8988T (cell line): Measurements from ENCODE around the gene ETFDH.
"Not testable (repeated sequence)": the region's sequence is repeated elsewhere in the genome, so short reads cannot be mapped to it uniquely, and the experiment has no call there.

ENCODE experiments used
- DNase-seq: peaks from one replicate; pipeline ENCODE4 v3.0.0; 2011

The ETFDH gene

DNA sequence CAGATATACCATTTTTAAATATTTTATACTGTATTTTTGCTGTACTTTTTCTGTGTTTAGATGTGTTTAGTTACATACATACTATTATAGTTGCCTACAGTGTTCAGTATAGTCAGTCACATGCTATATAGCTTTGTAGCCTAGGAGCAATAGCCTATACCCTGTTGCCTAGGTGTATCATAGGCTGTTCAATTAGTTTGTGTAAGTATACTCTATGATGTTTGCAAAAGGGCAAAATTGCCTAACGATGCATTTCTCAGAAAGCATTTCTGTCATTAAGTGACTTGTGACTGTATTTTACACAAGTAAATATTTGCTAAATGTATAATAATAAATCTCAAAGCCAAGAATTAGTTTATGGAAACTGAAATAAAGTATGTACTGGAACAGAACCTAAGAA, 9.5 kb downstream of the ETFDH start:
- DNase-seq: no peak

DNA sequence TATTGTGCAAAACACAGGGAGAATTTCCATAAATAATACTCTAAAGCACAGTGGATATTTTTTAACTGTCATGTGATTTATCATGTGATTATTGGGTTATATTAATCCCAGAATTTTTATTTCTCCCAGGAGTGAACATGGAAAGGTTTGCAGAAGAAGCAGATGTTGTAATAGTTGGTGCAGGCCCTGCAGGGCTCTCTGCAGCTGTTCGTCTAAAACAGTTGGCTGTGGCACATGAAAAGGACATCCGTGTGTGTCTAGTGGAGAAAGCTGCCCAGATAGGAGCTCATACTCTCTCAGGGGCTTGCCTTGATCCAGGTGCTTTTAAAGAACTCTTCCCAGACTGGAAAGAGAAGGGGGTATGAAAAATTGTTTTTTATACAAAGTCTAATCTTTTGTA, 10.0 kb downstream of the ETFDH start:
- no peak for DNase-seq

DNA sequence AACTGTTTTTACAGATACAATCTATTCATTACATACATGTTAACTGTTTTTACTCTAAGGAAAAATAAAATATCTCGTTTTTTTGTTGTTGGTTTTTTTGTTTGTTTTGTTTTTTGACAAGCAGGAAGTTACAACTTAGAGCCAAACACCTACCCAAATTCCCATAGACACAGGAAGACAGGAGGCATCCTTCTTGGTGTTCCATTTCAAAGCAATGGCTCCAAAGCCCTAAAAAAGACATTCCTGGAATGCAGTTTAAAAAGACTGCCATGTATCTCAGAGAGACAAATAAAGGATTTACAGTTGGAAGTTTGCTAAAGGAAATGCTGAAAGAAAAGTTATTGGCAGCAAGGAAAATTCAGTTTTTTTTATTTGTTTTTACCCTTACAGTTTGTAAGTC, 16.7 kb downstream of the ETFDH start:
- no peak for DNase-seq

DNA sequence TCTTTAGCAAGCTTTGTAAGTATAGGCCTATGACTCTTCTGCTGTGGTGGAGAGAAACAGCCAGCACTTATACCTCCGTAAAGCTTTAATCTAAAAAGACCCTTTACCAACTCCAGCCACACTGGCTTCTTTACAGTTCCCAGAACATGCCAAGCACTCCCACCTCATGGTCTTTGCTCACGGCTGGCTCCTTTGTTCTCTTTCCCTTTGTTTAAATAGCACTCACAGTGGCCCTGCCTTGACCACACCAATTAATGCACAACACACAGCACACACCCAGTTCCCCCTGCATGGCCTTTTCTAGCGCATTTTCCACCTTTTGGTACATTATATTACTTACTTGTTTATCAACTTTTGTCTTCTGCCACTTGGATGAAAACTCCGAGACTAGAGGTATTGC, 32.2 kb downstream of the ETFDH start:
- DNase-seq: no peak

DNA sequence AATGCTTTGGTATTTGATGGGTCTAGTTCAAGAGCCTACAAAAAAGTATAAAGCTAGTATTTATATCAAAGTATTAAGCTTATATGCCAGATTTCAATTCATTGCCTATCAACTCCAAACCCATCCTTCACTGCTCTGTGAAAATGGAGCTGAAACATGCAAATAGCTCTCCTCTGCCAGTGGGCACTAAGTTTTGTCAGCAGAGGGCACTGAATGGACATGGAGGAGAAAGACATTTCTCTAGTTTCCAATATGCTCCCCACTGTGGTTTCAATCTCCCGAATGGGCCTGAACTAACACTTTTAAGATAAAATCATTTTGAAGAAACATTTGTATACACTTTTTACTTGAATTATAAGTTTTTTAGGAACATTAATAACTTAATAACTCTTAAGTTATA, 38.7 kb downstream of the ETFDH start:
- DNase-seq: no peak

DNA sequence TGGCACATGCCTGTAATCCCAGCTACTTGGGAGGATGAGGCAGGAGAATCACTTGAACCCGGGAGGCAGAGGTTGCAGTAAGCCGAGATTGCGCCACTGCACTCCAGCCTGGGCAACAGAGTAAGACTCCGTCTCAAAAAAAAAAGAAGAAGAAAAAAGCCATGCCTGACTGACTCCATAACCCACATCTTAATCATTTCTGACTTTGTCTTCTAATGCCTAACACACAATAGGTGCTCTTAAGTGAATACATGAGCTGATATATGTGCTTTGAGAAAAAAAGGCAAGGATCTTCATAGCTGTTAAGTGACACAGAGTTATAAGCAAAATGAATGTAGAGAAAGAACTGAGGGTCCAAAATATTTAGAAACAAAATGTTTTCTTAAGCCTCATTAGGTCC, 40.5 kb downstream of the ETFDH start:
- not testable (repeated sequence) for DNase-seq

DNA sequence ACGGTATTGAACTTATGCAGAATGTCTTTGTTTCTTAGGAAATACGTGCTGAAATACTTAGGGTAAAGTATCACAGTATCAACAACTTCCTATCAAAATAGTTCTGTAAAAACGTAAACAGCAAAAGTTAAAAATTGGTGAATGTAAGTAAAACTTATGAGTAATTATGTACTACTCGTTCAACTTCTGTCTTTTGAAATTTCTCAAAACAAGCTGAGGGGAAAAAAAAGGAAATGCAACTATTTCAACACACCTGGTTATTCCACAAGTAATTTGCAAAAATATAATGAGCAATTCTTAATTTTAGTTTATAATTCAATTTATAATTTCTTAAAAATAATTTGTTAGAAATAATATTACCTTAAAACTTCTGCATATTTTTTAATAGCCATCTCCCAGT, 42.8 kb downstream of the ETFDH start:
- DNase-seq: no peak

DNA sequence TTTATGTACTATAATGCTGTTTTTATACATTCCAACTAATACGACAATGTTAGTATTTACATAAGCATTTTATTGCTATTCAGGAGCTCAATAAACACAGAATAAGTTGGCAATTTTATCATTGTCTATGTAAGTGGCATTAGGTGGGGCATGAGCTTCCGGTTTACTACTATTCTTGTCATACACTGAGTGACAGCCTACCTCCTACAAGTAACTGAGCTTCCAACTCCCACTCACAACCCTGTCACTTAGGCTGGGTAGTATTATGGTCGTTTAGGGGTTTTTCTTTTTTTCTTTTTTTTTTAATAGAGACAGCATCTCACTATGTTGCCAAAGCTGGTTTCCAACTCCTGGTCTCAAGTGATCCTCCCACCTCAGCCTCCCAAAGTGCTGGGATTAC, 43.7 kb downstream of the ETFDH start:
- no peak for DNase-seq

DNA sequence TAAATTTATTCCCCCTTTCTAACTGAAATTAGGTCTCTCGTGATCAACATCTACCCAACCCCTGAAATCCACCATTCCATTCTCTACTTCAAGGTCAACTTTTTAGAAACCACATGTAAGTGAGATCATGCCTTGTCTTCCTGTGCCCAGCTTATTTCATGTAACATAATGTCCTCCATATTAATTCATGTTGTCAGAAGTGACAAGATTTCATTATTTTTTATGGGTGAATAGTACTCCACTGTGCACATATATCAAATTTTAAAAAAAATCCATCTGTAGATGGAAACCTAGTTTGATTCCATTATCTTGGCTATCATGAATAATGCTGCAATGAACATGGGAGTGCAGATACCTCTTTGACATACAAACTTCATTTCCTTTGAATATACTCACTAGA, 49.6 kb downstream of the ETFDH start:
- DNase-seq: no peak

DNA sequence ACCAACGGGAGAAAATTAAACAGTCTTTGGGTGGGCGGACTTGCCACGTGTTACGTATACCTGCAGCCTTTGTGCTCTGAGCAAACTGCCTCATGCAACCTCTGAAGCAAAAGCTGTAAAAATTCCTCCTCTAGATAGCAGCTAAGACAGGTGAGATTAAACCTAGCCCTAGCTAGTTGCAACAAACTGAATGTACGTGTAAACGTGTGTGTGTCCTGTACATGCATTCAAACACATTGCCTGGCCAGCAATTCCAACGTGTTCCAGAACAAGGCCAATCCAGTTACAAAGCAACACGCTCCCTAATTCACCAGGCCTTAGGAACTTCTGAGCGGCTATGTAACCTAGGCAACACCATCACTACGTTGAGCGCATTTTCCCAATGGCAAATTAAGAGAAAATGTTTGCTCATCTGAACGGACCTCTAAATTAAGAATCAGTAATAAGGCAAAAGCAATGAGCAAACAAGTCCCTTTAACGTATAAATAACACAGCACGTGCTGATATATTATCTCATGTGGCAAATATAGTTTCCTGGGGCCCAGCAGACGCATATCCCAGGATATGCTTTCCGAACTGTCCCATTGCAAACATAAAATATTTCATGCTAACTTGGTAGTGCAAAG, 50.3 kb downstream of the ETFDH start:
- no peak for DNase-seq

DNA sequence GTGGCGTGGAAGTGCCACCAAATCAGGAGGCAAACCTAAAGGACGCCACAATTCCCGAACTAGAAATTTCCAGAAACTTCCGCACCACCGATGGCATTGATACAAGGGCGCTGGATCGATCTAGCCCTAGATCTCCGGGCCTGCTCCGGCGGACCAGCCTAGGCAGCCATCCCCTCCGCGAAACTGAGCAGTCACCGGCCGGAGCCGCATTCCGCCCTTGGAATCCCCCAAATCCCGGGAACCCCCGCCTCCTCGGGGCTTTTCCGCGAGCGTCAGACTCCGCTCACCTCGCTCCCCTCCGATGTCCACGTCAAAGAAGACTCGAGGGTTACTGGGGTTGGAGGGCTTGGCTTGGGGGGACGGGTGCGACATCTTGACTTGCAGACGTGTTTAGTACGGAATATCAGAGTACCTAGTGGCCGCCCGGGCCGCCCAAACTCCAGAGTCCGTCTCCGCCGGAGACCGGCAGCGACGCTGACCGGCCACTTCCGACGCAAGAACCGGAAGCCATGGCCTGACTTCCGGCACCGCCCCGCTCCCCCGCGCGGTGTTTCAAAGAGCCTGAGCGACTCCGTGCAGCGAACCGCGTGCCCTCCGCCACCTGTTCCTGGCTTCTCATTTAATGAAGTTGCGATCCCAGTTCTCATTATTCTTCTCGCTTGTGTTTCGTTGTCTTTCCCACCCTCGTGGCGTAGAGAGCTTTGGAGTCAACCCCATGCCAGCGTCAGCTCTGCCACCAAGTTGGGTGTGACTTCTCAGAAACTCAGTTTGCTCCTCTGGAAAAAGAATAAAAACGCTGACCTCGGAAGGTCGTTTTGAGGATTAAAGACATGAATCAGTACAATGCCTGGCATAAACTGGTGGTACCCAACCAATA, 51.1 kb downstream of the ETFDH start, which contains the start of gene PPID:
PPID (minus strand) TSS at position 480 of the 877 bp plus-strand sequence; CDS start at position 372, 108 bp downstream.
- peak; percentile 37 for DNase-seq

DNA sequence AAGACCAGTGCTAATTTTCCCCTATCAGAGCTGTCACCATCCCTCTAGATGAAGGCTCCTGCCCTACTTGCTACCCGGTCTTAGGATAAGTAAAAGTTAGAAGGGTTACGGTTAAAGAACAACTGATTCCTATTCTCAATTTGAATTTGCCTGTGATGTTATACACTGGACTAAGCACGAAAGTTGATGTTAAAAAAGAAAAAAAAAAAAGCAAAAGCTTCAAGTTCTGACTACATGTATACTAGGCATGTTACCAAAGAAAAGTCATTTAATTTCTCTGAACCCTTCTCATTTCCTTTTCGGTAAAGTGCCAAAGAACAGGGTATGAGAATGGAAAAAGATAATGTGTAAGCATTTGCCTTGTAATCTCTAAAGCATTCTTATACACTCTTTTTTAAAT, 52.5 kb downstream of the ETFDH start:
- DNase-seq: no peak

DNA sequence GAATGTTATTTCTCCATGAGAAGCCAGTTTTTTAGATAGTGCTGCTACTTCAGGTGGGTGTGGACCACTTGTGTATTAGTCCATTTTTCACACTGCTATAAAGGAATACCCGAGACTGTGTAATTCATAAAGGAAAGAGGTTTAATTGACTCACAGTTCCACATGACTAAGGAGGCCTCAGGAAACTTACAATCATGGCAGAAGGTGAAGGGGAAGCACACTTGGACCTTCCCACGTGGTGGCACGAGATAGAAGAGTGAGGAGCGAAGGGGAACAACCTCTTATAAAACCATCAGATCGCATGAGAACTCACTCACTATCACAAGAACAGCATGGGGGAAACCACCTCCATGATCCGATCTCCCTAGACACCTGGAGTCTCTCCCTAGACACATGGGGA, 54.5 kb downstream of the ETFDH start:
- DNase-seq: no peak

DNA sequence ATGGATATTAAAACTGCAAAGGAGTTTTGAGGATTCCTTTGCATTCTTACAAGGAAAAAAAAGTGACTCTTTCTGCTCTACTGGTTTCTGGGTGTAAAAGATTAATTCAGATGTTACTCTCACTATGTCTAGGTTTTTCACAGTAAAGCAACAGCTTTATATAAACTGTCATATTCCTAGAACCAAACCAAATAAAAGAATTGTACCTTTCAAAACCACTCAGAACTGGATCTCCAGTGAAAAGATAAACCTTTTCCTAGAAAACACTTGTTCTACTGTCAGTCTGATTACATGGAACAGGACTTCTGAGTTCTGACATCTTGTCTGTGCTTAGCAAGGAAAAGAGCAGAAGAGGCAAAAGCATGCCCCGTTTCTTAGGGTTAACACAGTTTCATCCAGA, 56.1 kb downstream of the ETFDH start:
- DNase-seq: no peak

DNA sequence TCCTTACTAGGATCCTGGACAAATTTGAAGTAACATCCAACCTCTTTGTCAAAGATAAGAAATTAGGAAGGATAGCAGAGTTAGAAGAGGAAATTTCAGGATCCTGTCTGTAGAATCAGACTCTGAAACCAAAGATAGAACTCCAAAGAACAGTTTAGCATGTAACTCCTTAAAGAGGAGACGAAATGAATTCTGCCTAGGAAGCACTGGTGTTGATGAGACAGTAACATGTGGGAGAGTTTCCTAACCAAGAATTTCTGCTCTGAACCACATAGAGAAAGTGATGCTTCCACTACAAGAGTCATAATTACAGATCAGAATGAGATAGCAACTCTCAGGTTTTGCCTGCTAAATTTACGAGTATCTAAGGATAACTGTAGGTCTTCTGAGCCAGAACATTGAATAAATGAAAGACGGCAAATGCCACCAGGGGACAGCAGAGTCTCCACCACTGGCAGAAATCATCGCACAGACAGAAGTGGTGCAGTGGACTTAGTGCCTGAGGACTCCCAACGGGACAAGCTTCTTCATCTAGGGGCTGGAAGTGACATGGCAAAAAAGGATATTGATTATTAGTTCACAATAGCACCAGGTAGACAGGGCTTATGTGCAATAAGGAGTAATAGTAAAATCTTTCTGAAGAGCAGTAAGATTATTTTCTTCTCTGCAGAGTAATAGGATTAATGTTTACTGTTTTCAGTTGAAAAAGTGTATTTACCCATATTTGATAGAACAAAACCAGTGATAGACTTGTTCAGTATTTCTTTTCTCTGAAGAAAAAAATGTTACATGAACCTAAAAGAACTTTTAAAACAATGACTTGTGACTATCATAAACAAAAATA, 57.8 kb downstream of the ETFDH start:
- DNase-seq: peak; percentile 23

DNA sequence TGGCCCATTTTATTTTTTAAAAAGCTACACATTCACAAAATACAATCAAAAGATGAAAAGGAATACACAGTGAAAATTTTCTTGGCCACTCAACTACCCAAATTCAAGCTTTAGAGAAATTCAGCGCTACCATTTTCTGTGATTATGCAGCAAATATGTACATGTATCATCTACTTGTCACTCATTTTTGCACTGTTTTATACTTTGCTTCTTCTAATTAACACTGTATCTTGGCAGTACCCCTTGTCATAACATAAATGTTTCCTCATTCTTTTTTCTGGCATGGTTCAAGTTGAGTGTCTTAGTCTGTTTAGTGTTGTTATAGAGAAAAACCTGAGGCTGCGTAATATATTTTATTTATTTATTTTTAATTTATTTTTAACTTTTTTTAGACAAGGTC, 66.8 kb downstream of the ETFDH start:
- DNase-seq: no peak

DNA sequence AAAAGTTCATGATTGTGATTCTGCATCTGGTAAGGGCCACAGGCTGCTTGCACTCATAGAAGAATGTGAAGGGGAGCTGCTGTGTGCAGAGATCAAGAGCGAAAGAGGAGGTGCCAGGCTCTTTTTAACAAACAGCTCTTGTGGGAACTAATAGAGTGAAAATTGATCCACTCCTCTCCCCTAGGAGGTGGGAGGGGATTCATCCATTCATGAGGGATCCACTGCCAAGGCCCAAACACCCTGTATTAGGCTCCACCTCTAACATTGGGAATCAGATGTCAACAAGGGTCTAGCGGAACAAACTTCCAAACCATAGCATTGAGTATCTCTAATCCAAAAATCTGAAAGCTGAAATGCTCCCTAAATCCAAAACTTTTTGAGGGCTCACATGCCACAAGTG, 67.5 kb downstream of the ETFDH start:
- DNase-seq: no peak

DNA sequence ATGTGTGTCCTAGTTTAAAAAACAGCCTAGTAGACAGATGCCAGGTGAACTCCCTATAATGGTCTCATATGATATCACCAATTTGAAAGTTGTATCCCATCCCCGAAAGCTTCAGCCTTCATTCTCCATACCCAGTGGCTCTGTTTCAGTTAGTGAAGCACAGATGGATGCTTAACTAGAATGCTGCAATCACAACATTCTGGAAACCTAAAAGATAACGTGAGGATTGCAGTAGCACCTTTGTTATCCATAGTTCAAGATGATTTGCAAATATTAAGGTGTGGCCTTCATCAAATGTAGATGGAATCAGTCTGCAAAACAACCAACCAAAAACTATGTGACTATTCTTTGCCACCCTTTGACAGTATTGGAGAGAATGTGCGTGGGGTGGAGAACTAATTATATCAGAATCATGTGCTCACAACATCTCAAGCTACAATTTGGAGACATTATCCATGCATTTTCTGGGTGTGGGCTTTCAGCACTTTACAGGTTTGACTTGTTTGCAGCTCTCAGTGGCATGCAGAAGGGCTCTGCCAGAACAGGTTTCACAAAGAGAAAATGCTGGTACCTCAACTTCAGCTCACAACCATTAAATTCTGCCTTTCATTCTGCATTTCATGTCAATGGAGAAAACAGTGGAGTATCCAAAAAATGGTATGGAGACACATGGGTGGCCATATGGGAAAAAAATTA, 69.4 kb downstream of the ETFDH start:
- no peak for DNase-seq

DNA sequence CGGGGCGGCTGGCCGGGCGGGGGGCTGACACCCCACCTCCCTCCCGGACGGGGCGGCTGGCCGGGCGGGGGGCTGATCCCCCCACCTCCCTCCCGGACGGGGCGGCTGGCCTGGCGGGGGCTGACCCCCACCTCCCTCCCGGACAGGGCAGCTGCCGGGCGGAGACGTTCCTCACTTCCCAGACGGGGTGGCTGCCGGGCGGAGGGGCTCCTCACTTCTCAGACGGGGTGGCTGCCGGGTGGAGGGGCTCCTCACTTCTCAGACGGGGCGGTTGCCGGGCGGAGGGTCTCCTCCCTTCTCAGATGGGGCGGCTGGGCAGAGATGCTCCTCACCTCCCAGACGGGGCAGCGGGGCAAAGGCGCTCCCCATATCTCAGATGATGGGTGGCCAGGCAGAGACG, 74.4 kb downstream of the ETFDH start:
- not testable (repeated sequence) for DNase-seq

DNA sequence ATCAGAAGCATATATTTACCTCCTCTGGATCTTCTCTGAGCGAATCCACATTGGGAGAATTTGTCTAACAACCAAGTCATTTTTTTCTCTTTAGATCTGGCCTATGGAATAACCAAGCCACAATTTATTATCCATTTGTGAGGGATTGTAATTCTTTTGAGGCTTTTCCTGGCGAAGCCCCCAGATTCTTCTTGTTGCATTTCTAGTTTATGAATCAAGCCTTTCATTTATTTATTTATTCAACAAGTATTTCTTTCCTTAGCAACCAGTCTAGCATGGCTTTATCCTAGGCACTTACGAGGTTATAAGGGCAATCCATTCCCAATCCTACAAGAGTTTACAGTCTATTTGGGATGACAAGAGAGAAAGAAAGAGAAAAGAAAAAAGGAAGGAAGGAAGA, 78.3 kb downstream of the ETFDH start:
- no peak for DNase-seq

DNA sequence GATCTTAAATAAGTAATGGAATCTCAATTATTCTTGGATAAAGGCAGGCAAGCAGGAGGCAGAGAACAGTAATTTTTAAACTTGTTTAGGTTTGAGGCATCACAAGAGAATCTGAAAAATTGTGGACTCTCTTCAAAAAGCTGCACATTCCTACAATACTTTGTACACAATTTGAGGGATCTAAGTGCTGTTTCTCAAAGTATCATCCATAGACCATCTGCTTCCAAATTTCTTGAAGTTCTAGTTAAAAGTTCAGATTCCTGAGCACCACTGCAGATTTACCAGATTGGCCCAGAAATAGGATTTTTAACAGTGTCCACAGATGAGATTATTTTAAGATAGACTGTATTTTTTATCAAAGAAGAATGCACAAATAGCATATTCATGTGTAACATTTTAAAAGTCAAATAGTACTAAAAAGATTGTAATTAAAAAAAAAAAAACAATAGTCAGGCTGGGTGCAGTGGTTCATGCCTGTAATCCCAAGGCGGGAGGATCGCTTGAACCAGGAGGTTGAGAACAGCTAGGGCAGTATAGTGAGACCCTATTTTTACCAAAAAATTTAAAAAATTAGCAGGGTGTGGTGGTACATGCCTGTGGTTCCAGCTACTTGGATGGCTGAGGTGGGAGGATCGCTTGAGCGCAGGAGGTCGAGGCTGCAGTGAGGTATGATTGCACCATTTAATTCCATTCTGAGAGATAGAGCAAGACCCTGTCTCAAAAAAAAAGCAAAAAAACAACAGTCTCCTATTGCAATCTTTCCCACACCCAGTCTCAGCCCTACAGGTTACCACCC, 82.5 kb downstream of the ETFDH start:
- DNase-seq: no peak

DNA sequence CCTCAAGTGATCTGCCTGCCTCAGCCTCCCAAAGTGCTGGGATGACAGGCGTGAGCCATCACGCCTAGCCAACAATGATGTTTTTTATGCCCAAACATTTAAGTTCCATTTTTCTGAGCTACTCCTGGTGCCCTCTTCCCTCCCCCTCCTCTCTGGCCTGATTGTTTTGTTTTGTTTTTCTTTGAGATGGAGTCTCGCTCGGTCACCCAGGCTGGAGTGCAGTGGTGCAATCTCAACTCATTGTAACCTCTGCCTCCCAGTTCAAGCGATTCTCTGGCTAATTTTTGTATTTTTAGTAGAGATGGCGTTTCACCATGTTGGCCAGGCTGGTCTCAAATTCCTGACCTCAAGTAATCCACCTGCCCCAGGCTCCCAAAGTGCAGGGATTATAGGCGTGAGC, 83.7 kb downstream of the ETFDH start:
- DNase-seq: not testable (repeated sequence)
